HL-60/S4 treated with retinoic acid at 250 ng/mL for 4 days and 3 days (cell line): ENCODE data around the gene BIK.
"Not testable (repeated sequence)": the region's sequence is repeated elsewhere in the genome, so short reads cannot be mapped to it uniquely, and the experiment has no call there.

ENCODE experiments used
- in situ Hi-C: fragments of 300-500 bp; cut with MboI; formaldehyde crosslinking; loops from 2 replicates; pipeline ENCODE4 v1.7.0; 2022; ENCODE audit warnings: low sequenced_read_pairs

BIK gene

DNA sequence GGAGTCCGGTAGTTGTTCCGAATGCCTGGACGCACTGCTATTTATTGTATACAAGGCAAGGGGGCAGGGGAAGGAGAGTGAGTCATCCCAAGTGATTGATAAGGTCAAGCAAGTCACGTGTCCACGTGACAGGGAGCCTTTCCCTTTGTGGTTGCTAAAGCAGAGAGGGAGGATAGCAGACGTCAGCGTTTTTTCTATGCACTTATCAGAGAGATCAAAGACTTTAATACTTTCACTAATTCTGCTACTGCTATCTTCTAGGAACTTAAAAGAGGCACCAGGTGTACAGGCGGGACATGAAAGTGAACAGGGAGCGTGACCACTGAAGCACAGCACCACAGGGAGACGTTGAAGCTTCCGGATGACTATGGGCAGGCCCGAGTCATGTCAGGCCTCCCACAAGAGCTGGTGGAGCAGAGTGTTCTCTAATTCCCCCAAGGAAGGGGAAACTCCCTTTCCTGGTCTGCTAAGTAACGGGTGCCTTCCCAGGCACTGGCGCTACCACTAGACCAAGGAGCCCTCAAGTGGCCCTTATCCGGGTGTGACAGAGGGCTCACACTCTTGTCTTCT lies 6.4 kb upstream of the BIK start:
- in situ Hi-C loops = not testable (repeated sequence)

GRCh38 chr22:43104950-43105349 lies 5.6 kb upstream of the BIK start:
- in situ Hi-C loops = not testable (repeated sequence)

DNA sequence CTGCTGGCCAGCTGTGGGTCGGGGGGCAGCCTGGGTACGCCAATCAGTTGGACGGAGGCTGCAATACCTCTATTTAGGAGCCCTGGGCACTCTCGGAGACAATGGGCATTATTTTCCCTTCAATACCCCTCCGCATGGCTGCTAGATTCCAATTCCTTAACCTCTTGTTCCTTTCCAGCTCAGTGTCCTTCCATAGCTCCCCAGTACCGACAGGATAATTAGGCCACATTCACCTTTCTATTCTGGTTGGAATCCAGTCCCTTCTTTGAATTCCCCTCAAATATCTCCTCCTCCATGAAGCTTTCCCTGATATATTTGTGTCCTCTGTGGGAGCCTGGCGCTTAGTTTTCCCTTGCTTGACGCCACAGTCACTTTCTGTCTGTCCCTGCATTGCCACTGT lies 4.2 kb upstream of the BIK start:
- in situ Hi-C loops = no loop called here

- in situ Hi-C loops = no loop called here
Observed at GRCh38 chr22:43109511-43109910, 1.0 kb upstream of the BIK start.

GRCh38 chr22:43109921-43110443 lies 568 bp upstream of the BIK start:
- in situ Hi-C loops = no loop called here

DNA sequence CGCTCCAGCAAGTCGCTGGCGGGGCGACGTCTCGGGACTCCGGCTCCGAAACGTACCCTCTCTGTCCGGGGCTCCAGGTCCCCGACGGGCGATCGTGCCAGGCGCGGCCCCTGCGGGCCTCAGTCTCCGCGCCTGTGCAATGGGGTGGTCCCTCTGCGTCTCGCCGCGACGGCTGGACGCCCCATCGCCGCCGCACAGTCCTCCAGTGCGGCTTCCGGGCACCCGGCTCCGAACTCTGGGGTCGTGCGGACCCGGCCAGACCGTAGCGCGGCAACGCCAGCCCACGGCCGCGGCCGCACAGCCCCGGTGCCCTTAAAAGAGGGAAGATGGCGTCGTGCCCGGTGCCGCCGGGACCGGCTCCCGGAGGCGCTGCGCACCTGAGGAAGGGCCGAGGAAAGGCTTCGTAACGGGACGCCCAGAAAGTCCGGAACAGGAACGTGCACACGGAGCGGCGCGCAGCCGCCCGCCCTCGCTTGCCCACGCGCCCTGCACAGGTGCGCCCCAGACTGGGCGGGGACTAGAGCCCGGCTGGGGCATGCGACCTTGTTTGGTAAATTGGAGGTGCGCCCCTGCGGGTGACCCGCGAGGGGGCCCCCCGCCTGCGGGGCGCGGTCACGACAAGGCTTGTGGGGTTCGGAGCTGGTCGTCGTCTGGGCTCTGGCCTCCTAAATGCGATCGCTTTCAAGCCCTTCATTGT lies 525 bp downstream of the BIK start:
- in situ Hi-C loops = no loop called here

- in situ Hi-C loops = no loop called here
Observed at GRCh38 chr22:43113526-43114251, 3.1 kb downstream of the BIK start.

DNA sequence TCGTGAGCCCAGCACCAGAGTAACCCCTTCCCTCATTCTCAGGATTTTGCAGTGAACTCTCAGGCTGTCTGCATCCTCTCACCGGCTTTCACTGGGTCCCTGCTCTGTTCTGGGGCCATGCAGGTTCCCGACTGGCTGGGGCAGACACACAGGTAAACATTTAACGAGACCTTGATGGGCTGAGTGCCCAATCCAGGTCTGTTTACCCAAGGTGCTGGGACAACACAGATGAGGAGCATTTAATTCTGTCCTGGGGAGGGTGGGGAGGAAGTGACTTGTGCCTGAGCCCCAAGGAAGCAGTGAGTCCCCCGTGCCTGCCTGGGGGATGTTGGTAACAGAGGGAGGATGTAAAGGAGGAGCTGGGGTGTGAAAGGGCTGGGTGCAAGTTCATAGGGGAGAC lies 4.4 kb downstream of the BIK start:
- in situ Hi-C loops = no loop called here

- in situ Hi-C loops = no loop called here
Observed at GRCh38 chr22:43116932-43117331, 6.4 kb downstream of the BIK start.

DNA sequence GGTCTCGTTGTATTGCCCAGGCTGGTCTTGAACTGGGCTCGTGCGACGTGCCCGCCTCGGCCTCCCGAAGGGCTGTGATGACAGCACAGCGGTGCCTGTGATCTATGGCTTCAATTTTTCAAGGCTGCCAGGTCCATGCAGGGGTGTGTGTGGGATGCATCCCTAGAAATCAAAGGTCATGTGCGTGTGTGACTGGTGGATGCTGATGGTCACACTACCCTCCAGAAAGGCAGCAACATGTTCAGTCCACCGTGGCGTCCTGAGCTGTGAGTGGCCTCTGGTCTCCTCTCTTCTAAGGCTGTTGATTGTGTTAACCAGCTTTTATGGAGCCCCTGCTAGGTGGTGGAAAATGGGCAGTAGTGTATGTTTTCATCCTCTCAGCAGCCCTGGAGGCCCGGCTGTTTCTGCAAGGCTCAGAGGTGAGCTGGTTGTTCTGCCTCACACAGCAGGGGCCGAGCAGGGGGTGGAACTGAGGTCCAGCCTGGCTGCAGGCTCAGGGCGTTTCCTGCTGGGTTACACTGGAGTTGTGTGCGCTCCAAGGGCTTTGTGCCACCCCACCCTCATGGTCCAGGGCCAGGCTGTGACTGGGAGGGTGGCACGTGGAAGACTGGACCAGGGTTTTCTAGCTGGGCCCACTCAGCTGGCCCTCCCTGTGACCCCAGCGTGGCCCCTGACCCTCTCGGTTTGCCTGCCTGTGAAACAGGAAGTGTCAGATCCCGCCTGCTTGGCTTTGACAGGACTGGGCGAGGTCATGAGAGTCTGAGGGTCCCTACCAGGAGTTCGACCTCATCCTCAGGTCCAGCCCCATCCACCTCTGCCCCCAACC lies 7.7 kb downstream of the BIK start:
- in situ Hi-C loops = no loop called here

DNA sequence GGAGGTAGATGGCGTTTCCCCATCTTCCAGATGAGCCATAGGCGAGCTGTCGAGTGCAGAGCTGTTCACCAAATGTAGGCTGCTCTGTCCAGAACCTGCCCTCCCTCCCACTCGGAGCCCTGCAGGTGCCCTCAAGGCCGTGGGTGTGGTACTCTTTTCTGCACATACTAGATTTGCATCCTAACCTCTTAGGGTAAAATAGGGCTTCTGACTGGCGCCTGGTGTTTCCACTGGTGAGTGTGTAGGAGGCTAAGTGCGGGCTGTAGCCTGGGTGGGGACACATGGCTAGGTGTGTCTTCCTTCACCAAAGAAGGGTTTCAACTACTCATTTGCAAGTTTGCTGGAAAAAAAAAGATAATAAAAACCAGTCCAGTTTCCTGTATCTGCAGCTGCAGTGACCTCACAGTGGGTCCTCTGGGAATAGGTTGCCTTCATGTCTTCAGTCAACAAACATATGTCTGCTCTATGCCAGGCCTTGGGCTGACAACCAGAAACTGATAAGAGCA lies 8.5 kb downstream of the BIK start:
- in situ Hi-C loops = no loop called here

- in situ Hi-C loops = no loop called here
Observed at GRCh38 chr22:43126501-43127165, 16.1 kb downstream of the BIK start.

DNA sequence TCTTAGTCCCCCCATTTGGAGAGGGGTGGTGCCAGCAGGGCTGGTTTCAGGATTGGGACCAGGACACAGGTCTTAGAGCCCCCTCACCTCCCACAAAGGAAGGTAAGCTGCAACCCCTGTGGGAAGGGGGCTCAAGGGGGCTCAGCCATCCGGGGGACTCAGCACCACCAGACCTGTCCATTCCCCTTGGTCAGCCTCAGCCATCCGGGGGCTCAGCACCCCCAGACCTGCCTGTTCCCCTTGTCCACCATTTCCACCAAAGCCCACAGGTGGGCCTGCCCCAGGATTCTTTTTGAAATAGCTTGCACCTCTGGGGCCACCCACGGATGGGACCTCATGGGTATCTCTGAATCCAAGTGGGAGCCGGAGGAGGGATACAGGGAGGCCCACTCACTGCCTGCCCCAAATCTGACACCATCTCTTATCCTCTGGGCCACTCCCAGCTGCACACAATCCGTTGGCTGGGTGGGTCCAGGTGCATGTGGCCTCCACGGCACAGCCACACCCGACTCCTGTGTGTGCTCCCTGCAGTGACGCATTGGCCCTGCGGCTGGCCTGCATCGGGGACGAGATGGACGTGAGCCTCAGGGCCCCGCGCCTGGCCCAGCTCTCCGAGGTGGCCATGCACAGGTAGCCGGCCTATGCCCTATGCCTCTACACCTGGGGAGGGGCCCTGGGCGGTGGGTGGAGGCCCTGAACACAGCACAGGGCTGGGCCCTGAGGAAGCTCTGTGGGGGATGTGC lies 16.8 kb downstream of the BIK start:
- in situ Hi-C loops = no loop called here

DNA sequence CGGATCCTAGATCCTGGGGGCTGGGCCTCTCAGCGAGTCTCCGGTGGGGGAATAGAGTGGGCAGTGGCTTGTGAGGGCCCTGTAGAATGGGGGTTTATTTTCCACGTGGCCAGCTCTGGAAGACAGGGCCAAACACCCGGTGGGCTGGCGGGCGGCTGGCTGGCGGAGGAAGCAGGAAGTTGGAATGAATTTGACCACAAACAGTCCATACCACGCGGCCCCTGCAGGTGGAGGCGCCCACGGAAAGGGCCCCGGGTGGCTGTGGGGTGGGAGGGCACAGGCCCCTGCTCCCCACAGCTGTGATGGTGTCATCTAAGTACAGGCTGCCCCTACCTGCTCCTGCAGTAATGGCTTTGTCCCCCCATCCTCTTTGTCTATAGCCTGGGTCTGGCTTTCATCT lies 17.6 kb downstream of the BIK start:
- in situ Hi-C loops = no loop called here

DNA sequence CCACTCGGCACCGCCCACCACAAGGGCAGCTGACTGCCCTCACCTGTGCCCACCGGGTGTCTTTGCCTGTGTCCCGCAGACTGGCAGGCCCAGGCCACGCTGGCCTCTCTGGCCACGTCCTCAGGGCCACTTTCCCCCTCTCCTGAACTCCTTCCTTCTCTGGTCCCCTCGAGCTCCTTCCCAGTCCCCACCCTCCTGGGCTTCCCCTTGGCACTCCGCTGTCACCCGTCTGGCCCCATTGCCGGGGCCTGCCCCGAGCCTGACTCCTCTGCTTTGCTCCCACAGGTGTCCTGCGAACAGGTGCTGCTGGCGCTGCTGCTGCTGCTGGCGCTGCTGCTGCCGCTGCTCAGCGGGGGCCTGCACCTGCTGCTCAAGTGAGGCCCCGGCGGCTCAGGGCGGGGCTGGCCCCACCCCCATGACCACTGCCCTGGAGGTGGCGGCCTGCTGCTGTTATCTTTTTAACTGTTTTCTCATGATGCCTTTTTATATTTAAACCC lies 18.4 kb downstream of the BIK start:
- in situ Hi-C loops = no loop called here

DNA sequence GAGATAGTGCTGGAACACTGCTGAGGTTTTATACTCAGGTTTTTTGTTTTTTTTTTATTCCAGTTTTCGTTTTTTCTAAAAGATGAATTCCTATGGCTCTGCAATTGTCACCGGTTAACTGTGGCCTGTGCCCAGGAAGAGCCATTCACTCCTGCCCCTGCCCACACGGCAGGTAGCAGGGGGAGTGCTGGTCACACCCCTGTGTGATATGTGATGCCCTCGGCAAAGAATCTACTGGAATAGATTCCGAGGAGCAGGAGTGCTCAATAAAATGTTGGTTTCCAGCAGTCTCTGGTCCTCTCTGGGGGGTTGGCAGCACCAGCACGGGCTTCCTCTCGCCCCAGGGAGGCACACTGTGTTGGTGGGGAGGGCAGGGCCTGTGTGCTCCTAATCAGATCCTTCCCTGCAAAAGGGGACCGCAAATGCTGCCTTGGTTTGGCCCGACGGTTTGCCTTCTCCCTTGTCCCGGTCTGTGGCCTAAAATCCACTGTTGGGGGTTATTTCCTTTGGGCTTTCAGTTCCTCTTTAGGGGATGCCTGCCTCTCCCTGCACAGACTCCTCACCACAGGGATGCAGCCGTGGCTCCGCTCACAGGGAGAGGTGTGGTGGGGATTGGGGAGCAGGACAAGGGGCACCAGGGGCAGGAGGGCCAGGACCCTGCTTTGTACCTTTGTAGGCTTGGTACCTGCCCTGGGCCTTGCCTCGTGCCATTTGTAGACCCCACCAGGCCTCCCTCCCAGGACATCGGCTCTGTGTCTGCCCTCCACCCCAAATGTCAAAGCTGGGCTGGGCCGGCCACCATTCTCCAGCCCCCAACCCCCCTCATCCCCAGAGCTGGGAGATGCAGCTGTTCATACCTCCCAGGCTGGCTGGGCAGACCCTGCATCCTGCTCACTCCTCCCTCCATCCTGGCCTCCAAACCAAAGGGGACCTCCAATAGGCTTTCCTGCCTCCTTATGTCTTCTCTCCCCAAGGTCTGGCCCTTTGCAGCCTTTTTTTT lies 19.2 kb downstream of the BIK start:
- in situ Hi-C loops = no loop called here

GRCh38 chr22:43131773-43132501 lies 21.4 kb downstream of the BIK start:
- in situ Hi-C loops = no loop called here

DNA sequence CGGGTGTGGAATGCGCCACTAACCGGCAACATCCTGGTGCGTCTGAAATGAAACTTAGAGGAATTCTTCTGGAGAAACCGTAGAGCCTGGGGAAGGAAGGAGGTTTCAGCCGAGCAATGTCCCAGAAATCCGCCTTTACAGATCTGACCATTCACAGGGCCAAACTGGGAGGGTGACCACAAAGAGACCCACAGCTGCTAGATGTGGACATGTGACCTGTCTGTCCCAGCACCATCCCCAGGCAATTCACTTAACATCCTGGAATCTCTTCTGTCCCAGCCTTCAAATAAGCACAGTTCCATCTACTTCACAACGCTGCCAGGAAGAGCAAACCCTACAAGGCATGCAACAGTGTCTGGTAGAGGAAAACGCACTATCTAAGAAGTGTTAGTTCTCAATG lies 22.9 kb downstream of the BIK start:
- in situ Hi-C loops = no loop called here
